ENCODE data around the gene ZNF277.
A peak's percentile ranks its signal among the peaks of the same experiment; 100 is the strongest.

Gene ZNF277

DNA sequence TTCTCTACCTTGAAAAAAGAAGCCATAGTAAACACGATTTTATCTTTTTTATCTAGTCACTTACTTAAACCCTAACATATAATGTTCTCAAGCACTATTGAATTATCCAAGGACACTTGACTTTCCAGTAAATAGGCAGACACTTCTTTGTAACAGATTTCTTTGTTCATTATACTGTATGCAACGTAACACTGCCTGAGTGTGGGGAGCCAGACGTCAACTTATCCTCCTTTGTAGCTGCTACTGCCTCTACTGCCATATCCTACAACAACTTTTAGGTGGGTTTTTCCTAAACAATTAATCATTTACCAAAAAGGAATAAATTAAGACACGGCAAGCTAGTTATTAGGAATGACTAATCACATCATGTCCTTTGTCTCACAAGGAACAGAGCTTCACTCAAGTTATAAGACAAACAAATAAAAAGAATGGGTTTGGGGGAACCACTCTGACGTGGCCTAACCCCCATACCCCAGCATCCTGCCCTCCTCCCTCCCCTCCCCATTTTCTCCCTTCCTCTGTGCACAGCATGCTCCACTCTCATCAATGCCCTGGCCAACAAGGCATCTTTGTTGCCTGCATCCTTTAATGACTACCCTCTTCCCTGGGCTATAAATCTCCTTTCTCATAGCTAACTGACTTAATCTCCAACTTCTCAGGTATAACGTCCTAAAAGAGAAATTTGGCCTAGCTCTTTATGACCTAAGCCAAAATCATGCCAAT, 43.5 kb upstream of the ZNF277 start:
- Histone ChIP-seq H2BK5ac (ENCODE audit: low read length) (no peak overlapping the region), H2BK12ac (ENCODE audit: low read length) (no peak overlapping the region), H3K4me2 (ENCODE audit: insufficient read depth, low read length, poor library complexity, severe bottlenecking) (no peak overlapping the region), H3K9me3 (replicated peaks in 1 of 2; ENCODE audit: control insufficient read depth in 2 of 2, insufficient read depth in 1 of 2, low read depth in 1 of 2, low read length in 2 of 2) (no peaks in the 10 kb centered on the region), H3K4me3 (ENCODE audit: low read length in 2 of 2) (peak overlapping the region in 1 of 2 donors; percentile 18), H2AK5ac (ENCODE audit: low read depth, low read length) (no peak overlapping the region), H2BK15ac (ENCODE audit: low read length) (no peak overlapping the region), H3K23ac (ENCODE audit: low read depth, low read length, poor library complexity) (no peak overlapping the region), H4K8ac (ENCODE audit: low read depth, low read length) (no peak overlapping the region), H3K27me3 (ENCODE audit: control insufficient read depth in 3 of 3, insufficient read depth in 3 of 3, low read depth in 1 of 3, low read length in 3 of 3) (no peaks in the 10 kb centered on the region), H2BK120ac (ENCODE audit: low read depth, low read length) (no peak overlapping the region), H3K14ac (ENCODE audit: low read length) (no peak overlapping the region), H3K79me1 (ENCODE audit: low read depth, low read length) (no peaks in the 10 kb centered on the region), H3K36me3 (replicated peaks in 1 of 2; ENCODE audit: control insufficient read depth in 2 of 2, insufficient read depth in 2 of 2, low read length in 2 of 2) (no peaks in the 10 kb centered on the region), H3K9ac (ENCODE audit: low read depth, low read length, poor library complexity) (no peak overlapping the region), H4K91ac (ENCODE audit: low read depth, low read length, poor library complexity) (no peak overlapping the region), H3K4ac (ENCODE audit: low read length) (no peak overlapping the region), H3K4me1 (ENCODE audit: control insufficient read depth in 2 of 2, insufficient read depth in 1 of 2, low read depth in 1 of 2, low read length in 2 of 2) (peaks cover 19 to 42% of the 10 kb centered on the region in 2 donors), H3K18ac (ENCODE audit: low read length) (no peak overlapping the region), H2AFZ (ENCODE audit: low read length) (peak overlapping the region; percentile 7), H3K27ac (replicated peaks; ENCODE audit: low read length) (peak overlapping the region; percentile 61)
- peak; percentile 15 for DNase-seq (ENCODE audit: low spot score)
- no CpG with 5 or more reads among the region's 6 CpGs for WGBS, 2 donors (ENCODE audit: extremely low coverage in 2 of 2, insufficient read length in 2 of 2, insufficient replicate concordance in 1 of 2)

GRCh38 chr7:112167147-112167546, 39.3 kb upstream of the ZNF277 start:
- Histone ChIP-seq H3K9me3 (replicated peaks in 1 of 2; ENCODE audit: control insufficient read depth in 2 of 2, insufficient read depth in 1 of 2, low read depth in 1 of 2, low read length in 2 of 2) (peaks cover 0 to 5% of the 10 kb centered on the region in 2 donors), H2BK120ac (ENCODE audit: low read depth, low read length) (no peak overlapping the region), H3K27ac (replicated peaks; ENCODE audit: low read length) (no peak overlapping the region), H3K4me1 (ENCODE audit: control insufficient read depth in 2 of 2, insufficient read depth in 1 of 2, low read depth in 1 of 2, low read length in 2 of 2) (peaks cover 11 to 14% of the 10 kb centered on the region in 2 donors), H3K4me2 (ENCODE audit: insufficient read depth, low read length, poor library complexity, severe bottlenecking) (no peak overlapping the region), H3K4ac (ENCODE audit: low read length) (no peak overlapping the region), H3K23ac (ENCODE audit: low read depth, low read length, poor library complexity) (no peak overlapping the region), H3K27me3 (ENCODE audit: control insufficient read depth in 3 of 3, insufficient read depth in 3 of 3, low read depth in 1 of 3, low read length in 3 of 3) (no peaks in the 10 kb centered on the region), H3K36me3 (replicated peaks in 1 of 2; ENCODE audit: control insufficient read depth in 2 of 2, insufficient read depth in 2 of 2, low read length in 2 of 2) (no peaks in the 10 kb centered on the region), H2AK5ac (ENCODE audit: low read depth, low read length) (no peak overlapping the region), H3K79me1 (ENCODE audit: low read depth, low read length) (no peaks in the 10 kb centered on the region), H2BK15ac (ENCODE audit: low read length) (no peak overlapping the region), H3K14ac (ENCODE audit: low read length) (no peak overlapping the region), H3K18ac (ENCODE audit: low read length) (no peak overlapping the region), H4K8ac (ENCODE audit: low read depth, low read length) (no peak overlapping the region), H4K91ac (ENCODE audit: low read depth, low read length, poor library complexity) (no peak overlapping the region), H3K4me3 (ENCODE audit: low read length in 2 of 2) (no peak overlapping the region), H2BK5ac (ENCODE audit: low read length) (no peak overlapping the region), H2BK12ac (ENCODE audit: low read length) (no peak overlapping the region), H2AFZ (ENCODE audit: low read length) (no peak overlapping the region), H3K9ac (ENCODE audit: low read depth, low read length, poor library complexity) (no peak overlapping the region)
- no CpG with 5 or more reads among the region's 3 CpGs for WGBS, 2 donors (ENCODE audit: extremely low coverage in 2 of 2, insufficient read length in 2 of 2, insufficient replicate concordance in 1 of 2)
- DNase-seq (ENCODE audit: low spot score), result no peak

GRCh38 chr7:112168915-112169314, 37.6 kb upstream of the ZNF277 start:
- Histone ChIP-seq H4K91ac (ENCODE audit: low read depth, low read length, poor library complexity) (no peak overlapping the region), H3K4ac (ENCODE audit: low read length) (no peak overlapping the region), H4K8ac (ENCODE audit: low read depth, low read length) (no peak overlapping the region), H3K14ac (ENCODE audit: low read length) (no peak overlapping the region), H2BK12ac (ENCODE audit: low read length) (no peak overlapping the region), H2BK5ac (ENCODE audit: low read length) (no peak overlapping the region), H3K23ac (ENCODE audit: low read depth, low read length, poor library complexity) (no peak overlapping the region), H3K4me1 (ENCODE audit: control insufficient read depth in 2 of 2, insufficient read depth in 1 of 2, low read depth in 1 of 2, low read length in 2 of 2) (peaks cover 2 to 10% of the 10 kb centered on the region in 2 donors), H2BK120ac (ENCODE audit: low read depth, low read length) (no peak overlapping the region), H3K9ac (ENCODE audit: low read depth, low read length, poor library complexity) (no peak overlapping the region), H3K4me2 (ENCODE audit: insufficient read depth, low read length, poor library complexity, severe bottlenecking) (no peak overlapping the region), H3K36me3 (replicated peaks in 1 of 2; ENCODE audit: control insufficient read depth in 2 of 2, insufficient read depth in 2 of 2, low read length in 2 of 2) (no peaks in the 10 kb centered on the region), H3K27me3 (ENCODE audit: control insufficient read depth in 3 of 3, insufficient read depth in 3 of 3, low read depth in 1 of 3, low read length in 3 of 3) (no peaks in the 10 kb centered on the region), H3K4me3 (ENCODE audit: low read length in 2 of 2) (no peak overlapping the region), H3K79me1 (ENCODE audit: low read depth, low read length) (no peaks in the 10 kb centered on the region), H3K18ac (ENCODE audit: low read length) (no peak overlapping the region), H2BK15ac (ENCODE audit: low read length) (no peak overlapping the region), H3K27ac (replicated peaks; ENCODE audit: low read length) (no peak overlapping the region), H2AK5ac (ENCODE audit: low read depth, low read length) (no peak overlapping the region), H3K9me3 (replicated peaks in 1 of 2; ENCODE audit: control insufficient read depth in 2 of 2, insufficient read depth in 1 of 2, low read depth in 1 of 2, low read length in 2 of 2) (peaks cover 0 to 5% of the 10 kb centered on the region in 2 donors), H2AFZ (ENCODE audit: low read length) (no peak overlapping the region)
- WGBS, 2 donors (ENCODE audit: extremely low coverage in 2 of 2, insufficient read length in 2 of 2, insufficient replicate concordance in 1 of 2), result no CpG with 5 or more reads among the region's 2 CpGs
- DNase-seq (ENCODE audit: low spot score), result no peak

GRCh38 chr7:112171673-112172072, 34.8 kb upstream of the ZNF277 start:
- no peak overlapping the region for H3K4ac ChIP-seq (ENCODE audit: low read length)
- no peaks in the 10 kb centered on the region for H3K27me3 ChIP-seq (ENCODE audit: control insufficient read depth in 3 of 3, insufficient read depth in 3 of 3, low read depth in 1 of 3, low read length in 3 of 3)
- peaks cover 0 to 9% of the 10 kb centered on the region in 2 donors for H3K4me1 ChIP-seq (ENCODE audit: control insufficient read depth in 2 of 2, insufficient read depth in 1 of 2, low read depth in 1 of 2, low read length in 2 of 2)
- H3K79me1 ChIP-seq (ENCODE audit: low read depth, low read length), result no peaks in the 10 kb centered on the region
- H3K18ac ChIP-seq (ENCODE audit: low read length), result no peak overlapping the region
- H4K8ac ChIP-seq (ENCODE audit: low read depth, low read length), result no peak overlapping the region
- H2BK5ac ChIP-seq (ENCODE audit: low read length), result no peak overlapping the region
- H3K9me3 ChIP-seq (replicated peaks in 1 of 2; ENCODE audit: control insufficient read depth in 2 of 2, insufficient read depth in 1 of 2, low read depth in 1 of 2, low read length in 2 of 2), result peaks cover 0 to 5% of the 10 kb centered on the region in 2 donors
- H2AK5ac ChIP-seq (ENCODE audit: low read depth, low read length), result no peak overlapping the region
- H2BK15ac ChIP-seq (ENCODE audit: low read length), result no peak overlapping the region
- no peak overlapping the region for H2AFZ ChIP-seq (ENCODE audit: low read length)
- no peak overlapping the region for H3K14ac ChIP-seq (ENCODE audit: low read length)
- no peak overlapping the region for H3K4me2 ChIP-seq (ENCODE audit: insufficient read depth, low read length, poor library complexity, severe bottlenecking)
- no peak overlapping the region for H4K91ac ChIP-seq (ENCODE audit: low read depth, low read length, poor library complexity)
- H2BK120ac ChIP-seq (ENCODE audit: low read depth, low read length), result no peak overlapping the region
- no peak overlapping the region for H3K9ac ChIP-seq (ENCODE audit: low read depth, low read length, poor library complexity)
- H3K36me3 ChIP-seq (replicated peaks in 1 of 2; ENCODE audit: control insufficient read depth in 2 of 2, insufficient read depth in 2 of 2, low read length in 2 of 2), result no peaks in the 10 kb centered on the region
- WGBS, 2 donors (ENCODE audit: extremely low coverage in 2 of 2, insufficient read length in 2 of 2, insufficient replicate concordance in 1 of 2), result no CpG with 5 or more reads among the region's 1 CpG
- H3K4me3 ChIP-seq (ENCODE audit: low read length in 2 of 2), result no peak overlapping the region
- DNase-seq (ENCODE audit: low spot score), result no peak
- no peak overlapping the region for H3K27ac ChIP-seq (replicated peaks; ENCODE audit: low read length)
- H2BK12ac ChIP-seq (ENCODE audit: low read length), result no peak overlapping the region
- no peak overlapping the region for H3K23ac ChIP-seq (ENCODE audit: low read depth, low read length, poor library complexity)

Measured in neuronal stem cell (in vitro differentiated cells).